Panc1 (cell line): ENCODE data around the gene MZT2B.

ENCODE experiments used
- CTCF ChIP-seq: fragments of 450-650 bp; IDR thresholded peaks from 2 replicates; pipeline ENCODE4 v1.5.1; 2017; ENCODE audit warnings: mild to moderate bottlenecking
- POLR2AphosphoS5 ChIP-seq: IDR thresholded peaks from 2 replicates; pipeline ENCODE4 v1.6.1; 2012; ENCODE audit warnings: mild to moderate bottlenecking, low read depth, low read length, moderate library complexity
- SIN3A ChIP-seq: IDR thresholded peaks from 2 replicates; pipeline ENCODE4 v1.6.1; 2012; ENCODE audit warnings: low read depth, mild to moderate bottlenecking, low read length, moderate library complexity, borderline replicate concordance; ENCODE audit not compliant: insufficient read depth
- TCF7L2 ChIP-seq: IDR thresholded peaks from 2 replicates; pipeline ENCODE4 v1.6.1; 2011; ENCODE audit warnings: mild to moderate bottlenecking, low read depth, low read length, inconsistent platforms
- TF ChIP-seq, protein P1 (sequence below), 2 experiments: IDR thresholded peaks; 2 replicates each; pipeline ENCODE4 v1.6.1; 2011 to 2012; ENCODE audit warnings: low read depth in 2 of 2, control low read depth in 1 of 2, low read length in 1 of 2, mild to moderate bottlenecking in 1 of 2, moderate library complexity in 1 of 2; ENCODE audit not compliant: insufficient read depth in 1 of 2

GRCh38 chr2:130162968-130163367 lies 19.1 kb upstream of the MZT2B start:
- TF ChIP-seq CTCF (no peak), POLR2AphosphoS5 (no peak), SIN3A (no peak), TCF7L2 (no peak)
- TF ChIP-seq, protein P1, sequence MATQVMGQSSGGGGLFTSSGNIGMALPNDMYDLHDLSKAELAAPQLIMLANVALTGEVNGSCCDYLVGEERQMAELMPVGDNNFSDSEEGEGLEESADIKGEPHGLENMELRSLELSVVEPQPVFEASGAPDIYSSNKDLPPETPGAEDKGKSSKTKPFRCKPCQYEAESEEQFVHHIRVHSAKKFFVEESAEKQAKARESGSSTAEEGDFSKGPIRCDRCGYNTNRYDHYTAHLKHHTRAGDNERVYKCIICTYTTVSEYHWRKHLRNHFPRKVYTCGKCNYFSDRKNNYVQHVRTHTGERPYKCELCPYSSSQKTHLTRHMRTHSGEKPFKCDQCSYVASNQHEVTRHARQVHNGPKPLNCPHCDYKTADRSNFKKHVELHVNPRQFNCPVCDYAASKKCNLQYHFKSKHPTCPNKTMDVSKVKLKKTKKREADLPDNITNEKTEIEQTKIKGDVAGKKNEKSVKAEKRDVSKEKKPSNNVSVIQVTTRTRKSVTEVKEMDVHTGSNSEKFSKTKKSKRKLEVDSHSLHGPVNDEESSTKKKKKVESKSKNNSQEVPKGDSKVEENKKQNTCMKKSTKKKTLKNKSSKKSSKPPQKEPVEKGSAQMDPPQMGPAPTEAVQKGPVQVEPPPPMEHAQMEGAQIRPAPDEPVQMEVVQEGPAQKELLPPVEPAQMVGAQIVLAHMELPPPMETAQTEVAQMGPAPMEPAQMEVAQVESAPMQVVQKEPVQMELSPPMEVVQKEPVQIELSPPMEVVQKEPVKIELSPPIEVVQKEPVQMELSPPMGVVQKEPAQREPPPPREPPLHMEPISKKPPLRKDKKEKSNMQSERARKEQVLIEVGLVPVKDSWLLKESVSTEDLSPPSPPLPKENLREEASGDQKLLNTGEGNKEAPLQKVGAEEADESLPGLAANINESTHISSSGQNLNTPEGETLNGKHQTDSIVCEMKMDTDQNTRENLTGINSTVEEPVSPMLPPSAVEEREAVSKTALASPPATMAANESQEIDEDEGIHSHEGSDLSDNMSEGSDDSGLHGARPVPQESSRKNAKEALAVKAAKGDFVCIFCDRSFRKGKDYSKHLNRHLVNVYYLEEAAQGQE (IDR thresholded peaks at IDR 0.05; ENCODE audit: insufficient read depth in 1 of 2, low read depth in 2 of 2, low read length in 1 of 2) = no peak
